WTC11 (cell line): ENCODE measurements around the gene SPATA13. TPM values are rescaled to one million over a fixed set of nuclear protein-coding genes. Genes with fewer than 3 reads are reported as not detected.

Experiments used
- ATAC-seq: fragments of 200-7000 bp; cut with Tn5 transposase; 2 replicates; pipeline ENCODE4 v1.10.0; 2021; ENCODE audit warnings: mild to moderate bottlenecking, moderate library complexity
- CTCF ChIA-PET: fragments of 300-600 bp; sonication (Branson Sonifier 250); formaldehyde crosslinking; loops from one replicate; lab custom pipeline; 2021; ENCODE audit warnings: antibody characterized with exemption; lab: Charles Lee
- POLR2A ChIA-PET: fragments of 350-600 bp; sonication (Branson Sonifier 250); formaldehyde crosslinking; loops from one replicate; lab custom pipeline; 2021; ENCODE audit warnings: antibody characterized with exemption; lab: Charles Lee
- DNase-seq: peaks from one replicate; pipeline ENCODE4 v3.0.0; 2021; ENCODE audit warnings: low spot score
- H3K27ac Mint-ChIP-seq: 2 replicates; pipeline ENCODE4 v1.8.0; 2021; ENCODE audit warnings: mixed read lengths
- H3K27me3 Mint-ChIP-seq: 2 replicates; pipeline ENCODE4 v1.8.0; 2021; ENCODE audit warnings: low read depth, mild to moderate bottlenecking, moderate library complexity, mixed read lengths
- H3K36me3 Mint-ChIP-seq: 2 replicates; pipeline ENCODE4 v1.8.0; 2021; ENCODE audit warnings: mixed read lengths
- H3K4me1 Mint-ChIP-seq: 2 replicates; pipeline ENCODE4 v1.8.0; 2022; ENCODE audit warnings: mixed read lengths
- H3K4me3 Mint-ChIP-seq: 2 replicates; pipeline ENCODE4 v1.8.0; 2021; ENCODE audit warnings: mild to moderate bottlenecking, moderate library complexity, mixed read lengths
- H3K9me3 Mint-ChIP-seq: 2 replicates; pipeline ENCODE4 v1.8.0; 2021; ENCODE audit warnings: mixed read lengths
- CREB1 ChIP-seq: sonication (generic); formaldehyde crosslinking; IDR thresholded peaks from 2 replicates; pipeline ENCODE4 v1.8.0; 2023; ENCODE audit warnings: mild to moderate bottlenecking, missing genetic modification reagents
- ETV6 ChIP-seq: sonication (generic); formaldehyde crosslinking; IDR thresholded peaks from 2 replicates; pipeline ENCODE4 v1.8.1; 2022; ENCODE audit warnings: mild to moderate bottlenecking, missing genetic modification reagents
- FOXJ3 ChIP-seq: sonication (generic); formaldehyde crosslinking; IDR thresholded peaks from 2 replicates; pipeline ENCODE4 v1.9.0; 2021; ENCODE audit warnings: missing genetic modification reagents, mild to moderate bottlenecking, borderline replicate concordance
- FOXK1 ChIP-seq: sonication (generic); formaldehyde crosslinking; IDR thresholded peaks from 2 replicates; pipeline ENCODE4 v1.8.0; 2022; ENCODE audit warnings: mild to moderate bottlenecking, moderate library complexity, missing genetic modification reagents
- FOXP4 ChIP-seq: sonication (generic); formaldehyde crosslinking; IDR thresholded peaks from 2 replicates; pipeline ENCODE4 v1.8.0; 2022; ENCODE audit warnings: mild to moderate bottlenecking, missing genetic modification reagents
- GABPB1 ChIP-seq: sonication (generic); formaldehyde crosslinking; IDR thresholded peaks from 2 replicates; pipeline ENCODE4 v1.8.1; 2023; ENCODE audit warnings: mild to moderate bottlenecking, missing genetic modification reagents
- MLX ChIP-seq: sonication (generic); formaldehyde crosslinking; IDR thresholded peaks from 2 replicates; pipeline ENCODE4 v1.8.1; 2023; ENCODE audit warnings: mild to moderate bottlenecking, missing genetic modification reagents, moderate library complexity
- MYBL2 ChIP-seq: sonication (generic); formaldehyde crosslinking; IDR thresholded peaks from 2 replicates; pipeline ENCODE4 v1.8.1; 2023; ENCODE audit warnings: mild to moderate bottlenecking, moderate library complexity, missing genetic modification reagents
- NFATC4 ChIP-seq: fragments of 250-450 bp; sonication (Bioruptor Pico); IDR thresholded peaks from 2 replicates; pipeline ENCODE4 v1.9.0; 2021; ENCODE audit warnings: mild to moderate bottlenecking
- SP1 ChIP-seq: sonication (generic); formaldehyde crosslinking; conservative IDR thresholded peaks from 2 replicates; pipeline ENCODE4 v1.8.1; 2022; ENCODE audit warnings: missing genetic modification reagents
- TEAD1 ChIP-seq: sonication (generic); formaldehyde crosslinking; IDR thresholded peaks from 2 replicates; pipeline ENCODE4 v1.8.0; 2022; ENCODE audit warnings: mild to moderate bottlenecking, missing genetic modification reagents
- TP53 ChIP-seq: sonication (generic); formaldehyde crosslinking; IDR thresholded peaks from 2 replicates; pipeline ENCODE4 v1.8.1; 2023; ENCODE audit warnings: mild to moderate bottlenecking, missing genetic modification reagents
- ZBTB21 ChIP-seq: sonication (generic); formaldehyde crosslinking; IDR thresholded peaks from 2 replicates; pipeline ENCODE4 v1.8.1; 2023; ENCODE audit warnings: mild to moderate bottlenecking, missing genetic modification reagents, borderline replicate concordance
- ZNF121 ChIP-seq: sonication (generic); formaldehyde crosslinking; IDR thresholded peaks from 2 replicates; pipeline ENCODE4 v1.8.0; 2023; ENCODE audit warnings: missing genetic modification reagents
- ZNF219 ChIP-seq: sonication (generic); formaldehyde crosslinking; IDR thresholded peaks from 2 replicates; pipeline ENCODE4 v1.8.0; 2023; ENCODE audit warnings: missing genetic modification reagents, mild to moderate bottlenecking, borderline replicate concordance
- ZNF416 ChIP-seq: fragments of 250-450 bp; sonication (Bioruptor Pico); IDR thresholded peaks from 2 replicates; pipeline ENCODE4 v1.9.0; 2021; ENCODE audit warnings: mild to moderate bottlenecking, inconsistent platforms
- ZNF423 ChIP-seq: fragments of 250-450 bp; sonication (Bioruptor Pico); IDR thresholded peaks from 2 replicates; pipeline ENCODE4 v2.1.2; 2022; ENCODE audit warnings: mild to moderate bottlenecking, moderate library complexity
- ZNF532 ChIP-seq: fragments of 250-450 bp; sonication (Bioruptor Pico); IDR thresholded peaks from 2 replicates; pipeline ENCODE4 v1.9.0; 2021; ENCODE audit warnings: mild to moderate bottlenecking, borderline replicate concordance
- ZNF671 ChIP-seq: fragments of 250-450 bp; sonication (Bioruptor Pico); IDR thresholded peaks from 2 replicates; pipeline ENCODE4 v1.8.0; 2021; ENCODE audit warnings: mild to moderate bottlenecking
- total RNA-seq: library from RNA; stranded (reverse); gene quantifications from 3 replicates; pipeline ENCODE4 v1.2.3, GENCODE V29; 2021
- TF ChIP-seq, protein P1 (sequence below): sonication (generic); formaldehyde crosslinking; IDR thresholded peaks from 2 replicates; pipeline ENCODE4 v1.8.0; 2022; ENCODE audit warnings: mild to moderate bottlenecking, missing genetic modification reagents
- TF ChIP-seq, protein P2 (sequence below): sonication (generic); formaldehyde crosslinking; IDR thresholded peaks from 2 replicates; pipeline ENCODE4 v1.8.0; 2023; ENCODE audit warnings: missing genetic modification reagents
- TF ChIP-seq, protein P3 (sequence below): sonication (generic); formaldehyde crosslinking; IDR thresholded peaks from 2 replicates; pipeline ENCODE4 v1.8.1; 2022; ENCODE audit warnings: low read depth, missing genetic modification reagents, borderline replicate concordance

SPATA13 gene
- total RNA-seq, 1 experiment from 2014 or later, result 29.0 TPM

DNA sequence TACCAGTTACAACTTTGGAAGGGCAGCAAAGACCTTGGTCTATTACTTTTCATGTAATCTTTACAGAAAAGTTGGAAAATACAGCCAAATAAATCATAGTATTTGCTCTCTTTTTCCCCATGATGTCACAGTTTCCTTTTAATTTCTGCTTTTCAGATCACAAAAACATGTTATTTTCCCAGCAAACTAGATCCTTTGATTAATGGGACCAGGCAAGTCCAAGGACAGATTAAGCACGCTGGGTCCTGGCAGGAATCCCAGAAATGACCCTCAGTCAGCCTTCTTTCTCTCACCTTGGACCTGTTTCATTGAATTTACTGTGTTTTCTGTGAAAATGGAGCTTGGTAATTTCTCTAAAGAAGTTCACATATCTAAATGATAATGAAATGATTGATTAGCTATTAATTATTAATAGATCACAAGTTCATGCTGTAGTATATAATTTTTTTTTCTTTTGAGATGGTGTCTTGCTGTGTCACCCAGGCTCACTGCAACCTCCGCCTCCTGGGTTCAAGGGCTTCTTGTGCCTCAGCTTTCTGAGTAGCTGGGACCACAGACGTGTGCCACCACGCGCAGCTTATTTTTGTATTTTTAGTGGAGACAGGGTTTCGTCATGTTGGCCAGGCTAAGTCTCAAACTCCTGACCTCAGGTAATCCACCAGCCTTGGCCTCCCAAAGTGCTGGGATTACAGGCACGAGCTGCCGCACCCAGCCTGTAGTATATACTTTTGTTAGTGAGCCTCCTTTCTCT, 16.0 kb downstream of the SPATA13 start:
- CTCF ChIA-PET, result no interaction called here
- H3K9me3 Mint-ChIP-seq, result no peaks in the 10 kb centered on the region

DNA sequence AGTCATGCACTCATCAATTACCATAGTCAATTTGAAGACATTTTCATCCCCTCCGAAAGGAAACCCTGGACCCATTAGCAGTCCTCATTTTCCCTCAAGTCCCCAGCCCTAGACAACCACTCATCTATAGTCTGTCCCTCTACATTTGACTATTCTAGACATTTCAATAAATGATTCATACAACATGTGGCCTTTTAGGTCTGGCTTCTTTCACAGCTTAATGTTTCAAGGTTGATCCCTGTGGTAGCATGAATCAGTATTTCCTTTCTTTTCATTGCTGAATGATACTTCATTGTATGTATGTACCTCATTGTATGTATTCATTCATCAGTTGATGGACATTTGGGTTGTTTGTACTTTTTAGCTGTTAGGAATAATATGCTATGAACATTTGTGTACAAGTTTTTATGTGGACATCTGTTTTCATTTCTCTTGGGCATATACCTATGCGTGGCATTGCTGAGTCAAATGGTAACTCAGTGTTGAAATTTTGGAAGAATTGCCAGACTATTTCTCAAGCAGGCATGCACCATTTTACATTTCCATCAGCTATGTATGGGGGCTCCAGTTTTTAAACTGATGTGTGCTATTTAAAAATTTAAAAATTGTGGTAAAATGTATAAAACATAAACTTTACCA, 18.4 kb downstream of the SPATA13 start:
- H3K4me3 Mint-ChIP-seq, result no peak overlapping the region
- H3K4me1 Mint-ChIP-seq, result peaks cover 48% of the 10 kb centered on the region
- H3K27ac Mint-ChIP-seq, result no peak overlapping the region
- TF ChIP-seq ZNF423 (no peak), ZNF121 (no peak), TP53 (CRISPR knock-in tag) (no peak), ZNF416 (CRISPR knock-in tag) (no peak), ZBTB21 (CRISPR knock-in tag) (no peak), FOXJ3 (CRISPR knock-in tag) (no peak), CREB1 (CRISPR knock-in tag) (no peak), GABPB1 (CRISPR knock-in tag) (no peak), ZNF671 (CRISPR knock-in tag) (no peak), ZNF532 (CRISPR knock-in tag) (no peak), SP1 (CRISPR knock-in tag) (no peak), NFATC4 (no peak), FOXP4 (CRISPR knock-in tag) (no peak)
- TF ChIP-seq, protein P1, sequence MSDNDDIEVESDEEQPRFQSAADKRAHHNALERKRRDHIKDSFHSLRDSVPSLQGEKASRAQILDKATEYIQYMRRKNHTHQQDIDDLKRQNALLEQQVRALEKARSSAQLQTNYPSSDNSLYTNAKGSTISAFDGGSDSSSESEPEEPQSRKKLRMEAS (CRISPR knock-in tag), result no peak
- TF ChIP-seq, protein P2, sequence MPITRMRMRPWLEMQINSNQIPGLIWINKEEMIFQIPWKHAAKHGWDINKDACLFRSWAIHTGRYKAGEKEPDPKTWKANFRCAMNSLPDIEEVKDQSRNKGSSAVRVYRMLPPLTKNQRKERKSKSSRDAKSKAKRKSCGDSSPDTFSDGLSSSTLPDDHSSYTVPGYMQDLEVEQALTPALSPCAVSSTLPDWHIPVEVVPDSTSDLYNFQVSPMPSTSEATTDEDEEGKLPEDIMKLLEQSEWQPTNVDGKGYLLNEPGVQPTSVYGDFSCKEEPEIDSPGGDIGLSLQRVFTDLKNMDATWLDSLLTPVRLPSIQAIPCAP (CRISPR knock-in tag), result no peak
- TF ChIP-seq, protein P3, sequence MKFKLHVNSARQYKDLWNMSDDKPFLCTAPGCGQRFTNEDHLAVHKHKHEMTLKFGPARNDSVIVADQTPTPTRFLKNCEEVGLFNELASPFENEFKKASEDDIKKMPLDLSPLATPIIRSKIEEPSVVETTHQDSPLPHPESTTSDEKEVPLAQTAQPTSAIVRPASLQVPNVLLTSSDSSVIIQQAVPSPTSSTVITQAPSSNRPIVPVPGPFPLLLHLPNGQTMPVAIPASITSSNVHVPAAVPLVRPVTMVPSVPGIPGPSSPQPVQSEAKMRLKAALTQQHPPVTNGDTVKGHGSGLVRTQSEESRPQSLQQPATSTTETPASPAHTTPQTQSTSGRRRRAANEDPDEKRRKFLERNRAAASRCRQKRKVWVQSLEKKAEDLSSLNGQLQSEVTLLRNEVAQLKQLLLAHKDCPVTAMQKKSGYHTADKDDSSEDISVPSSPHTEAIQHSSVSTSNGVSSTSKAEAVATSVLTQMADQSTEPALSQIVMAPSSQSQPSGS (CRISPR knock-in tag), result no peak
- peaks cover 3% of the 10 kb centered on the region; the same call in 1 of the 2 replicates for H3K9me3 Mint-ChIP-seq
- no peaks in the 10 kb centered on the region for H3K27me3 Mint-ChIP-seq
- CTCF ChIA-PET, result no interaction called here
- no peak for ATAC-seq
- peaks cover 4% of the 10 kb centered on the region; the same call in 1 of the 2 replicates for H3K36me3 Mint-ChIP-seq
- no peak for DNase-seq
- POLR2A ChIA-PET, result no interaction called here

More for the DNA sequence above, 16.0 kb downstream of the SPATA13 start:
- H3K27ac Mint-ChIP-seq, result no peak overlapping the region
- no peak for DNase-seq
- no peak for ATAC-seq
- no peaks in the 10 kb centered on the region for H3K27me3 Mint-ChIP-seq
- H3K4me3 Mint-ChIP-seq, result no peak overlapping the region
- H3K4me1 Mint-ChIP-seq, result peaks cover 28% of the 10 kb centered on the region
- TF ChIP-seq MYBL2 (CRISPR knock-in tag) (no peak), TEAD1 (no peak), ZNF219 (no peak), MLX (CRISPR knock-in tag) (no peak), FOXK1 (no peak), ETV6 (no peak)
- TF ChIP-seq, all 79 proteins: peak for 0
- POLR2A ChIA-PET, result no interaction called here
- no peaks in the 10 kb centered on the region for H3K36me3 Mint-ChIP-seq
